ENCODE data around the gene CTNNAL1.

CTNNAL1 gene

GRCh38 chr9:109019420-109019819 is 6.1 kb upstream of the CTNNAL1 start:
- TF ChIP-seq CTCF (IDR thresholded peaks at IDR 0.05; ENCODE audit: low read length), result no peak
- no peak for TF ChIP-seq EZH2 (IDR thresholded peaks at IDR 0.05; ENCODE audit: borderline replicate concordance, low read length)
- no peak overlapping the region for H3K4me3 ChIP-seq (ENCODE audit: low read depth, low read length, poor library complexity, severe bottlenecking)
- no peak overlapping the region for H2AFZ ChIP-seq (ENCODE audit: low read length)
- H3F3A ChIP-seq (ENCODE audit: insufficient read depth, low read length), result no peaks in the 10 kb centered on the region
- no peaks in the 10 kb centered on the region for H3K9me3 ChIP-seq (ENCODE audit: low read length)
- no peaks in the 10 kb centered on the region for H3K79me2 ChIP-seq (ENCODE audit: insufficient read depth, low read length)
- H3K36me3 ChIP-seq (ENCODE audit: insufficient read depth, low read length), result peaks cover 23% of the 10 kb centered on the region; the same call in 1 of the 2 replicates
- no peak overlapping the region for H3K9ac ChIP-seq (ENCODE audit: low read length)
- H4K20me1 ChIP-seq (ENCODE audit: insufficient read depth, low read length), result no peaks in the 10 kb centered on the region
- no peaks in the 10 kb centered on the region for H3K9me2 ChIP-seq (ENCODE audit: low read depth, low read length)
- H3K27ac ChIP-seq (ENCODE audit: low read depth, low read length, poor library complexity, severe bottlenecking), result no peak overlapping the region
- H3K4me1 ChIP-seq (ENCODE audit: insufficient read depth, low read length, severe bottlenecking), result peaks cover 5% of the 10 kb centered on the region
- H3K27me3 ChIP-seq (ENCODE audit: insufficient read depth, low read length), result no peaks in the 10 kb centered on the region
- no peak overlapping the region for H3K4me2 ChIP-seq (ENCODE audit: low read length)

GRCh38 chr9:109017493-109017892 is 4.2 kb upstream of the CTNNAL1 start:
- H3K27me3 ChIP-seq (ENCODE audit: insufficient read depth, low read length), result no peaks in the 10 kb centered on the region
- TF ChIP-seq CTCF (IDR thresholded peaks at IDR 0.05; ENCODE audit: low read length) (no peak), EZH2 (IDR thresholded peaks at IDR 0.05; ENCODE audit: borderline replicate concordance, low read length) (no peak)
- H3K9me2 ChIP-seq (ENCODE audit: low read depth, low read length), result no peaks in the 10 kb centered on the region
- H3K4me3 ChIP-seq (ENCODE audit: low read depth, low read length, poor library complexity, severe bottlenecking), result no peak overlapping the region
- H4K20me1 ChIP-seq (ENCODE audit: insufficient read depth, low read length), result no peaks in the 10 kb centered on the region
- H3K27ac ChIP-seq (ENCODE audit: low read depth, low read length, poor library complexity, severe bottlenecking), result no peak overlapping the region
- peaks cover 6% of the 10 kb centered on the region; the same call in 1 of the 2 replicates for H3F3A ChIP-seq (ENCODE audit: insufficient read depth, low read length)
- no peak overlapping the region for H2AFZ ChIP-seq (ENCODE audit: low read length)
- no peak overlapping the region for H3K9ac ChIP-seq (ENCODE audit: low read length)
- H3K79me2 ChIP-seq (ENCODE audit: insufficient read depth, low read length), result no peaks in the 10 kb centered on the region; the same call in 1 of the 2 replicates
- H3K4me1 ChIP-seq (ENCODE audit: insufficient read depth, low read length, severe bottlenecking), result peaks cover 12% of the 10 kb centered on the region
- H3K4me2 ChIP-seq (ENCODE audit: low read length), result no peak overlapping the region
- H3K9me3 ChIP-seq (ENCODE audit: low read length), result no peaks in the 10 kb centered on the region
- H3K36me3 ChIP-seq (ENCODE audit: insufficient read depth, low read length), result peaks cover 23% of the 10 kb centered on the region; the same call in 1 of the 2 replicates

- Histone ChIP-seq H3K9me2 (ENCODE audit: low read depth, low read length) (no peaks in the 10 kb centered on the region), H3K4me3 (ENCODE audit: low read depth, low read length, poor library complexity, severe bottlenecking) (no peak overlapping the region), H3K27me3 (ENCODE audit: insufficient read depth, low read length) (no peaks in the 10 kb centered on the region), H3K9me3 (ENCODE audit: low read length) (no peaks in the 10 kb centered on the region), H3K9ac (ENCODE audit: low read length) (no peak overlapping the region), H3K27ac (ENCODE audit: low read depth, low read length, poor library complexity, severe bottlenecking) (no peak overlapping the region), H3K79me2 (ENCODE audit: insufficient read depth, low read length) (peaks cover 4% of the 10 kb centered on the region; the same call in 1 of the 2 replicates), H3K36me3 (ENCODE audit: insufficient read depth, low read length) (peaks cover 22% of the 10 kb centered on the region; the same call in 1 of the 2 replicates), H3F3A (ENCODE audit: insufficient read depth, low read length) (peaks cover 6% of the 10 kb centered on the region; the same call in 1 of the 2 replicates), H3K4me2 (ENCODE audit: low read length) (no peak overlapping the region), H2AFZ (ENCODE audit: low read length) (no peak overlapping the region), H4K20me1 (ENCODE audit: insufficient read depth, low read length) (no peaks in the 10 kb centered on the region), H3K4me1 (ENCODE audit: insufficient read depth, low read length, severe bottlenecking) (peaks cover 16% of the 10 kb centered on the region)
- no peak for TF ChIP-seq CTCF (IDR thresholded peaks at IDR 0.05; ENCODE audit: low read length)
- TF ChIP-seq EZH2 (IDR thresholded peaks at IDR 0.05; ENCODE audit: borderline replicate concordance, low read length), result no peak
Observed at GRCh38 chr9:109017061-109017460, 3.8 kb upstream of the CTNNAL1 start.

Measured in OCI-LY1 (cell line).